Smooth muscle cell (in vitro differentiated cells): ENCODE measurements around the gene NDUFS2. TPM values are rescaled to one million over a fixed set of nuclear protein-coding genes. Genes with fewer than 3 reads are reported as not detected.

ENCODE experiments used
- DNase-seq: peaks from one replicate; lab custom pipeline; 2025; ENCODE audit not compliant: unreplicated experiment; lab: John Stamatoyannopoulos, UW
- H2AFZ ChIP-seq: fragments of 200-600 bp; sonication (generic); 2 replicates; pipeline ENCODE4 v1.6.0; 2016; ENCODE audit warnings: antibody characterized with exemption, low read depth, mild to moderate bottlenecking
- H3F3A ChIP-seq: fragments of 200-600 bp; sonication (generic); 2 replicates; pipeline ENCODE4 v1.6.0; 2017; ENCODE audit warnings: antibody characterized with exemption, low read depth
- H3K27ac ChIP-seq: fragments of 200-600 bp; sonication (generic); 2 replicates; pipeline ENCODE4 v1.5.1; 2016; ENCODE audit warnings: low read depth, mild to moderate bottlenecking
- H3K27me3 ChIP-seq: fragments of 200-600 bp; sonication (generic); 2 replicates; pipeline ENCODE4 v1.6.1; 2016; ENCODE audit warnings: low read depth, mild to moderate bottlenecking
- H3K36me3 ChIP-seq: fragments of 200-600 bp; sonication (generic); 2 replicates; pipeline ENCODE4 v1.5.1; 2016; ENCODE audit warnings: low read depth
- H3K4me1 ChIP-seq: fragments of 200-600 bp; sonication (generic); 2 replicates; pipeline ENCODE4 v1.5.1; 2016; ENCODE audit warnings: low read depth
- H3K4me2 ChIP-seq: fragments of 200-600 bp; sonication (generic); 2 replicates; pipeline ENCODE4 v1.6.0; 2016; ENCODE audit warnings: mild to moderate bottlenecking
- H3K4me3 ChIP-seq: fragments of 200-600 bp; sonication (generic); 2 replicates; pipeline ENCODE4 v1.5.1; 2016; ENCODE audit warnings: mild to moderate bottlenecking
- H3K79me2 ChIP-seq: fragments of 200-600 bp; sonication (generic); 2 replicates; pipeline ENCODE4 v1.6.0; 2016; ENCODE audit warnings: low read depth, mild to moderate bottlenecking
- H3K9ac ChIP-seq: fragments of 200-600 bp; sonication (generic); 2 replicates; pipeline ENCODE4 v1.6.0; 2016; ENCODE audit warnings: low read depth
- H3K9me3 ChIP-seq: fragments of 200-600 bp; sonication (generic); replicated peaks from 2 replicates; pipeline ENCODE4 v1.5.1; 2016; ENCODE audit warnings: low read depth
- H4K20me1 ChIP-seq: fragments of 200-600 bp; sonication (generic); 2 replicates; pipeline ENCODE4 v1.6.0; 2016; ENCODE audit warnings: low read depth
- CTCF ChIP-seq: fragments of 200-600 bp; sonication (generic); IDR thresholded peaks from 2 replicates; pipeline ENCODE4 v1.5.1; 2017; ENCODE audit warnings: borderline replicate concordance, mild to moderate bottlenecking, antibody characterized with exemption; ENCODE audit not compliant: insufficient read depth, poor library complexity, severe bottlenecking
- whole genome bisulfite sequencing: methylation state at CpG from one replicate; pipeline ENCODE4 v1.1.7; 2016; ENCODE audit warnings: low lambda C conversion rate; 5-methylcytosine and 5-hydroxymethylcytosine counted together
- polyA plus RNA-seq: library from polyadenylated mRNA; unstranded; fragments of >200 nt; fragmentation: Nextera tagmentation; extraction: Ambion mirVana; gene quantifications from 2 replicates; pipeline ENCODE4 v1.2.1, GENCODE V29; 2016
- total RNA-seq: library from RNA; depleted of rRNA; stranded (reverse); fragments of >200 nt; gene quantifications from 2 replicates; pipeline ENCODE4 v1.2.3, GENCODE V29; 2014

NDUFS2 gene
- total and polyA plus RNA-seq, 2 experiments from 2014 or later = 58.1 to 139 TPM

GRCh38 chr1:161182214-161182613, 20.0 kb upstream of the NDUFS2 start:
- no peaks in the 10 kb centered on the region for H3K27me3 ChIP-seq
- TF ChIP-seq CTCF = no peak
- H3K9ac ChIP-seq = no peak overlapping the region
- no peak overlapping the region for H2AFZ ChIP-seq
- 92% methylated on average over 1 of the region's 1 CpG for WGBS
- H3K27ac ChIP-seq = no peak overlapping the region
- no peaks in the 10 kb centered on the region for H3K9me3 ChIP-seq
- no peak overlapping the region for H3K4me3 ChIP-seq
- H4K20me1 ChIP-seq = no peaks in the 10 kb centered on the region
- H3K4me1 ChIP-seq = no peaks in the 10 kb centered on the region
- H3F3A ChIP-seq = no peaks in the 10 kb centered on the region
- H3K79me2 ChIP-seq = no peaks in the 10 kb centered on the region
- no peak overlapping the region for H3K4me2 ChIP-seq
- DNase-seq = no peak
- no peaks in the 10 kb centered on the region for H3K36me3 ChIP-seq

- Histone ChIP-seq H3K79me2 (no peaks in the 10 kb centered on the region), H2AFZ (no peak overlapping the region), H3K36me3 (no peaks in the 10 kb centered on the region), H3K4me3 (no peak overlapping the region), H4K20me1 (no peaks in the 10 kb centered on the region), H3K4me1 (no peaks in the 10 kb centered on the region), H3F3A (no peaks in the 10 kb centered on the region), H3K9ac (no peak overlapping the region), H3K27ac (peak overlapping the region; percentile 0), H3K4me2 (peak overlapping the region; percentile 53), H3K27me3 (no peaks in the 10 kb centered on the region), H3K9me3 (no peaks in the 10 kb centered on the region)
- WGBS = 23% methylated on average over 3 of the region's 3 CpGs
- no peak for TF ChIP-seq CTCF
- no peak for DNase-seq
Observed at GRCh38 chr1:161185282-161185682, 16.9 kb upstream of the NDUFS2 start.

GRCh38 chr1:161185732-161186311, 16.3 kb upstream of the NDUFS2 start:
- no peak for DNase-seq
- H3K9me3 ChIP-seq = no peaks in the 10 kb centered on the region
- WGBS = 59% methylated on average over 2 of the region's 2 CpGs

More at GRCh38 chr1:161185732-161186311, 16.3 kb upstream of the NDUFS2 start:
- no peaks in the 10 kb centered on the region for H3K79me2 ChIP-seq
- peak overlapping the region; percentile 0 for H3K27ac ChIP-seq
- no peaks in the 10 kb centered on the region for H3K27me3 ChIP-seq
- no peaks in the 10 kb centered on the region for H3K36me3 ChIP-seq
- H3K4me3 ChIP-seq = no peak overlapping the region
- H3K4me1 ChIP-seq = no peaks in the 10 kb centered on the region
- H3K9ac ChIP-seq = no peak overlapping the region
- no peak for TF ChIP-seq CTCF
- H2AFZ ChIP-seq = no peak overlapping the region
- H3K4me2 ChIP-seq = peak overlapping the region; percentile 53
- no peaks in the 10 kb centered on the region for H4K20me1 ChIP-seq
- H3F3A ChIP-seq = no peaks in the 10 kb centered on the region
